ENCODE results near the gene XRCC3.
"Not testable (repeated sequence)": the region's sequence is repeated elsewhere in the genome, so short reads cannot be mapped to it uniquely, and the experiment has no call there.

Gene XRCC3

GRCh38 chr14:103656756-103657133 is 58.5 kb downstream of the XRCC3 start:
- no peak for DNase-seq

DNA sequence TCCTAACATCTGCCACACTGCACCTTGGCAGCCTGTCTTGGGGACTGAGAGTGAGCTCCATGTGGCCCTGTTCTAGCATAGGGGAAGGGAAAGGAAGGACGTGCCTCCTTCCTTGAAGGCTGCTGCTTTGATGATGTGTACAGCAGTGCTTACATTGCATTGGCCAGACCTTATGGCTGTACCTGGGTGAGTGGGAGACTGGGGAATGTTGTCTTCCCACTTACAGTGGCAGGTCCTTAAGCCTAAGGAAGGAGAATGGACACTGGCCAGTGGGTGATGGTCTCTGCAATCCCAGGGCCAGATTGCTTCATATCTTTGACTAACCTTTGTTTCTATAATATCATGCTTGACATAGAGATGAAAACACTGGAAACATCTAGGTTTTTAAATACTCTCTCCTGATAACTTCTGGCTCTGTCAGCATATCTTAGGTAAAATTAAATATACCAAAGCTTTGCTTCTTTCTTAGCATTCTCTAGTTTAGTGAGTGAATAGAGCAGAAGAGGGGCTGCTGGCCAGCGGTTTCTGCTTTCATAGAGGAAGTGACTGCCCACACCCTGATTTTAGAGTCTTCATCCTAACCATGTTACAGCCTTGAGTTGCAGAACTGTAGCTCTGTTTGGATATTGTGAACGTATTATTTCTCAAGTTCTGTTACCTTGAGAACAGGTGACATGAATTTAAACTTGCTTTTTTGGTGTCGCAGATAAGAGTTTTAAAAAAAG is 59.1 kb downstream of the XRCC3 start:
- no peak for DNase-seq

- no peak for DNase-seq
Measured at GRCh38 chr14:103654619-103655018, 60.6 kb downstream of the XRCC3 start.

DNA sequence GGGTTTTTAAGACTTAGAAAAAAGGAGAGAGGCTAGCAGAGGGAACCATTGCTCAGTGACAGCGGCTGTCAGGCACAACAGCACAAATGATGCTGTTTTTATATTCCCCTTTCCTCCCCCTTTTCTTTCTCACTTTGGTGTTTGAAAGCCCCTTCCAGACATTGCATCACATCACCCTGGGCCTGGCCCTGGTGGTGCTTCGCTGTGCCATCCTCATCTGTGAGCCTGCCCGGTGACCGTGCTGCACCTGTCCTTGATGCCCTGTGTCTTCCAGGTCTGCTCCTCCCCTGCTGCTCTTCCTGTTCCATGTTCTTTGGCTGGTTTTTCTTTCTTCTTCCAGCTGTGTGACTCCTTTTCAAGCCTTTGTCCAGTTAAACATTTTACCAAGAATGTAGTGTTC is 61.4 kb downstream of the XRCC3 start:
- no peak for DNase-seq

DNA sequence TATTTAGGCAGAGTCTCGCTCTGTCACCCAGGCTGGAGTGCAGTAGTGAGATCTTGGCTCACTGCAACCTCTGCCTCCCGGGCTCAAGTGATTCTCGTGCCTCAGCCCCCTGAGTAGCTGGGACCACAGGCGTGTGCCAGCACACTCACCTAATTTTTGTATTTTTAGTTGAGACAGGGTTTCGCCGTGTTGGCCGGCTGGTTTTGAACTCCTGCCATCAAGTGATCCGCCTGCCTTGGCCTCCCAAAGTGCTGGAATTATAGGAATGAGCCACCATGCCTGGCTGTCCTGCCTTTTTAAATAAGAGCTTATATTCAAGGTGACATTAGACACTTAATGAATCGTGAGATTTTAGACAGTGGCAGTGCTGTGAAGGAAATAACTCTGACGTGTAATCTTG is 61.9 kb downstream of the XRCC3 start:
- DNase-seq: not testable (repeated sequence)

DNA sequence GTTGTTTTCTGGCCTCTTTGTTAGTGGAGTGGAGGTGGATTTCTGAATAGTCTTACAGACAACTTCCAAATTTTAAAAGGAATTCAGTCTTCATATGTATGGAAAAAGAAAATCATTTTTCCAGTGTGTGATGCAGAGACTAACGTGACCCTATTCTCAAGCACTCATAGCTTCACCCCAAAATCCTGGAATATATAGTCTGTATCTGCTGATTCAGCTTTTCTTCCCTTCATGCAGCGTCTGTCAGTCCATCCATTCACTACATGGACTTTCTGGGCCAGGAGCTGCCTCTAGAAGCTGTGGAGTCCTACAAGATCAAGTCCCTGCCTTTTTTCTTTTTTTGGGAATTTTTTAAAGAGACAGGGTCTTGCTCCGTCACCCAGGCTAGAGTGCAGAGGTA is 62.4 kb downstream of the XRCC3 start:
- DNase-seq: no peak

- no peak for DNase-seq
Measured at GRCh38 chr14:103651585-103651984, 63.7 kb downstream of the XRCC3 start.

GRCh38 chr14:103650213-103650612 is 65.0 kb downstream of the XRCC3 start:
- DNase-seq: no peak

DNA sequence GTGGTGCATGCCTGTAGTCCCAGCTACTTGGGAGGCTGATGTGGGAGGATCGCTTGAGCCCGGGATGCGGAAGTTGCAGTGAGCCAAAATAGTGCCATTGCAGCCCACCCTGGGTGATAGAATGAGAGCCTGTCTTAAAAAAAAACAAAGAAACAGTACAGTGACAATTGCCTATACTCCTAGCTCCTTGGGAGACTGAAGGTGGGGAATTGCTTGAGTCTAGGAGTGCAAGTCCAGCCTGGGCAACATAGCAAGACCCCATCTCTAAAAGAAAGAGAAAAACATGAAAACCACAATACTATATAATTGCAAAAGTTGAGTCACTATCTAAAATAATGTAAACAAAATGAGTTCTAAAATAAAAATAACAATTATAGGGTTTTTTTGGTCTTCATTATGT is 66.2 kb downstream of the XRCC3 start:
- no peak for DNase-seq
